Measurements from ENCODE around the gene SLC44A5.

GRCh38 chr1:75575837-75576236, 35.1 kb downstream of the SLC44A5 start:
- no peak for TF ChIP-seq CTCF (IDR thresholded peaks at IDR 0.05)
- TF ChIP-seq POLR2A (IDR thresholded peaks at IDR 0.05): no peak
